Peyer's patch (tissue), 4 donors: Measurements from ENCODE around the gene PGAM5.

Source experiments
- CTCF ChIP-seq, 6 experiments: fragments of 450-650 bp in 4 of 6; fragments of 200-600 bp in 2 of 6; sonication (generic) in 1 of 6; IDR thresholded peaks; one replicate each; pipeline ENCODE4 v1.5.1; 2017 to 2019; ENCODE audit warnings: antibody characterized with exemption in 6 of 6, mild to moderate bottlenecking in 3 of 6, moderate library complexity in 1 of 6
- POLR2A ChIP-seq, 2 donors: fragments of 450-650 bp; IDR thresholded peaks; one replicate each; pipeline ENCODE4 v1.5.1; 2017; ENCODE audit warnings: antibody characterized with exemption in 2 of 2, mild to moderate bottlenecking in 2 of 2, moderate library complexity in 2 of 2

GRCh38 chr12:132739600-132740312 is 29.1 kb downstream of the PGAM5 start:
- TF ChIP-seq CTCF (IDR thresholded peaks at IDR 0.05) (no peak), POLR2A (IDR thresholded peaks at IDR 0.05) (no peak)
